Spleen (tissue), 11 donors: Measurements from ENCODE around the gene C12orf57. TPM values are rescaled to one million over a fixed set of nuclear protein-coding genes. Genes with fewer than 3 reads are reported as not detected.

Experiments
- DNase-seq: peaks from one replicate; pipeline ENCODE4 v3.0.0-alpha.2; 2020
- H3K27ac ChIP-seq, 8 donors: fragments of 200-600 bp; sonication (generic) in 7 of 8; 1 replicate in 4 of 8; 2 replicates in 4 of 8; pipeline versions ENCODE4 v1.5.0 to v1.8.0; 2016 to 2021; ENCODE audit warnings: inconsistent platforms in 4 of 8, mild to moderate bottlenecking in 4 of 8, moderate library complexity in 1 of 8
- H3K27me3 ChIP-seq, 7 donors: fragments of 200-600 bp; sonication (generic) in 6 of 7; replicated peaks in 1 of 7; 1 replicate in 4 of 7; 2 replicates in 3 of 7; pipeline versions ENCODE4 v1.5.0 to v1.8.0; 2016 to 2021; ENCODE audit warnings: inconsistent platforms in 3 of 7, mild to moderate bottlenecking in 1 of 7
- H3K36me3 ChIP-seq, 6 donors: fragments of 200-600 bp; sonication (generic) in 5 of 6; 1 replicate in 4 of 6; 2 replicates in 2 of 6; pipeline versions ENCODE4 v1.5.0 to v1.8.0; 2016 to 2021; ENCODE audit warnings: inconsistent platforms in 2 of 6
- H3K4me1 ChIP-seq, 6 donors: fragments of 200-600 bp; sonication (generic) in 5 of 6; 1 replicate in 3 of 6; 2 replicates in 3 of 6; pipeline versions ENCODE4 v1.5.0 to v1.8.0; 2016 to 2021; ENCODE audit warnings: inconsistent platforms in 3 of 6
- H3K4me3 ChIP-seq, 8 donors: fragments of 200-600 bp; sonication (generic) in 7 of 8; 1 replicate in 4 of 8; 2 replicates in 4 of 8; pipeline versions ENCODE4 v1.5.0 to v1.8.0; 2016 to 2021; ENCODE audit warnings: inconsistent platforms in 4 of 8, mild to moderate bottlenecking in 4 of 8, moderate library complexity in 2 of 8
- H3K9me3 ChIP-seq, 8 donors: fragments of 200-600 bp; sonication (generic) in 7 of 8; 1 replicate in 4 of 8; 2 replicates in 4 of 8; pipeline versions ENCODE4 v1.5.0 to v1.8.0; 2016 to 2021; ENCODE audit warnings: inconsistent platforms in 4 of 8
- CTCF ChIP-seq, 11 experiments: fragments of 200-600 bp in 7 of 11; fragments of 450-650 bp in 4 of 11; sonication (generic) in 4 of 11; IDR thresholded peaks in 8 of 11; conservative IDR thresholded peaks in 3 of 11; 1 replicate in 7 of 11; 2 replicates in 4 of 11; pipeline versions ENCODE4 v1.4.0 to v1.8.0; 2016 to 2021; ENCODE audit warnings: antibody characterized with exemption in 11 of 11, inconsistent platforms in 4 of 11, mild to moderate bottlenecking in 1 of 11
- POLR2A ChIP-seq, 3 donors: fragments of 450-650 bp; IDR thresholded peaks; one replicate each; pipeline ENCODE4 v1.5.1; 2017; ENCODE audit warnings: antibody characterized with exemption in 3 of 3, mild to moderate bottlenecking in 1 of 3
- POLR2AphosphoS5 ChIP-seq, 3 donors: sonication (generic); formaldehyde crosslinking; IDR thresholded peaks; one replicate each; pipeline ENCODE4 v1.5.1; 2017; ENCODE audit warnings: antibody characterized with exemption in 3 of 3
- WGBS, 5 donors: extraction: QIAGEN DNeasy Blood & Tissue Kit in 3 of 5; methylation state at CpG; one replicate each; pipeline versions ENCODE4 v1.1.5 to v1.1.7; 2013 to 2018; 5-methylcytosine and 5-hydroxymethylcytosine counted together
- intact Hi-C: fragments of 100-400 bp; cut with DNase I; formaldehyde crosslinking; loops from one replicate; pipeline ENCODE4 v1.15.0; 2023; ENCODE audit warnings: low total_unique reads
- polyA plus RNA-seq, 3 donors: library from polyadenylated mRNA; stranded (reverse); fragments of 200-250 nt; gene quantifications; one replicate each; pipeline ENCODE4 v1.2.1, GENCODE V29; 2013
- total RNA-seq, 7 donors: library from RNA; depleted of rRNA in 3 of 7; stranded (reverse); fragments of >200 nt in 3 of 7; fragmentation: NEBNext Ultra II Directional in 4 of 7; extraction: Animal tissue kit (Norgen Biotek cat#: 25700) in 4 of 7; gene quantifications; one replicate each; pipeline versions ENCODE4 v1.1.0 to v1.2.1, GENCODE V29; 2016 to 2021
- donor health status: healthy with polysubstance abuse.
- donor health status: DM: no; HTN: no; CAD: no; lungs with moderate emphysema.
- donor health status: DM: no; HTN: no; CAD: no.
- donor health status: Bipolar disorder and iron deficiency.
- donor health status: healthy.
- donor health status: DM: no; HTN: no; CAD: no.
- donor health status: DM: yes; HTN: yes; CAD: no.

The C12orf57 gene
- total and polyA plus RNA-seq, 10 donors = 79.2 to 364 (median 212) TPM

- intact Hi-C loops = no loop called here
- WGBS, 5 donors = 71 to 90% (median 83%) methylated on average over 8 to 14 of the region's 14 CpGs
- H3K4me1 ChIP-seq = peaks cover 4 to 34% (median 20%) of the 10 kb centered on the region in 6 donors
- peak overlapping the region in 2 of 8 donors; percentile 83 for H3K27ac ChIP-seq
- peak; percentile 66 for DNase-seq
- peaks cover 0 to 39% (median 0%) of the 10 kb centered on the region in 7 donors for H3K27me3 ChIP-seq
- H3K36me3 ChIP-seq = peaks cover 0 to 26% (median 0%) of the 10 kb centered on the region in 6 donors
- peak overlapping the region in 2 of 8 donors; percentile 62 to 90 for H3K4me3 ChIP-seq
- TF ChIP-seq CTCF (IDR thresholded peaks at IDR 0.05 in 8 of 11, conservative IDR thresholded peaks at IDR 0.05 in 3 of 11) = no peak
- no peak for TF ChIP-seq POLR2A (IDR thresholded peaks at IDR 0.05)
- TF ChIP-seq POLR2AphosphoS5 (IDR thresholded peaks at IDR 0.05) = no peak
- H3K9me3 ChIP-seq = no peaks in the 10 kb centered on the region
Observed at GRCh38 chr12:6915789-6916285, 28.0 kb upstream of the C12orf57 start.

- peaks cover 0 to 28% (median 3%) of the 10 kb centered on the region in 6 donors for H3K36me3 ChIP-seq
- WGBS, 5 donors = 90 to 95% (median 93%) methylated on average over 11 of the region's 11 CpGs
- H3K4me1 ChIP-seq = peaks cover 4 to 37% (median 20%) of the 10 kb centered on the region in 6 donors
- intact Hi-C loops = no loop called here
- no peaks in the 10 kb centered on the region for H3K9me3 ChIP-seq
- DNase-seq = peak; percentile 67
- no peak overlapping the region for H3K27ac ChIP-seq
- H3K27me3 ChIP-seq = peaks cover 0 to 39% (median 0%) of the 10 kb centered on the region in 7 donors
- no peak overlapping the region for H3K4me3 ChIP-seq
- TF ChIP-seq CTCF (IDR thresholded peaks at IDR 0.05 in 8 of 11, conservative IDR thresholded peaks at IDR 0.05 in 3 of 11) (no peak), POLR2AphosphoS5 (IDR thresholded peaks at IDR 0.05) (no peak), POLR2A (IDR thresholded peaks at IDR 0.05) (no peak)
Observed at GRCh38 chr12:6916426-6917200, 27.2 kb upstream of the C12orf57 start.

GRCh38 chr12:6917491-6918231 lies 26.2 kb upstream of the C12orf57 start:
- Histone ChIP-seq H3K9me3 (no peaks in the 10 kb centered on the region), H3K27ac (no peak overlapping the region), H3K27me3 (peaks cover 0 to 33% (median 0%) of the 10 kb centered on the region in 7 donors), H3K4me3 (no peak overlapping the region), H3K4me1 (peaks cover 4 to 48% (median 31%) of the 10 kb centered on the region in 6 donors), H3K36me3 (peaks cover 0 to 31% (median 3%) of the 10 kb centered on the region in 6 donors)
- intact Hi-C loops = no loop called here
- DNase-seq = peak; percentile 49
- 83 to 90% (median 87%) methylated on average over 14 of the region's 14 CpGs for WGBS, 5 donors
- TF ChIP-seq POLR2A (IDR thresholded peaks at IDR 0.05) = no peak
- TF ChIP-seq CTCF (IDR thresholded peaks at IDR 0.05 in 8 of 11, conservative IDR thresholded peaks at IDR 0.05 in 3 of 11) = no peak
- TF ChIP-seq POLR2AphosphoS5 (IDR thresholded peaks at IDR 0.05) = no peak
